D721Med (cell line): ENCODE results near the gene C12orf57.

Experiments used
- DNase-seq: peaks from one replicate; pipeline ENCODE4 v3.0.0; 2011; ENCODE audit warnings: low spot score; ENCODE audit not compliant: insufficient read length
- FAIRE-seq: peaks from 2 replicates; lab custom pipeline; 2011; peaks lifted over from hg19 to GRCh38; lab: Jason Lieb, UNC
- TF ChIP-seq, protein P1 (sequence below): IDR thresholded peaks from 2 replicates; pipeline ENCODE4 v1.5.1; 2012; ENCODE audit warnings: mild to moderate bottlenecking, control low read depth; ENCODE audit not compliant: insufficient read depth; ENCODE audit errors: missing control alignments

Gene C12orf57

DNA sequence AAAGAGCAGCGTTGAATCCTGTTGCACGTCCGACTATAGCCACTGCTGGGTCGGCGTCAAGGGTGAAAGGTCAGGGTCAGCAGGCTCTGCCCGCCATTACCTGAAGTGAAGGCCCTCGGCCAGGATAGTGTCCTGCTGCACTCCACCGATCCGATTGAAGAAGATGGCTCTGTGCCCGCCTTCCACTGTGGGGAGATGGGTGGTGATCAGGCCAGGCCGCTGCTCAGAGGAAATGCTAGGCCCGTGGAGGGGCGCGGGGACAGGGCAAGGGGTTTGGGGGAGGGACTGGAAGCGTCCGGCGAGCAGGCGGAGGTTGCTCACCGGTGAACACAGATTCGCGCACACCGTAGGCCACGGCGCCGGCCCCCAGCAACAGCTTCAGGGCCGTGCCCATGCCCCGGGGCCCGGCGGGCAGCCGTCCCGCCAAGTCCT, 26.3 kb downstream of the C12orf57 start:
- FAIRE-seq: no peak
- DNase-seq: no peak
- TF ChIP-seq, protein P1, sequence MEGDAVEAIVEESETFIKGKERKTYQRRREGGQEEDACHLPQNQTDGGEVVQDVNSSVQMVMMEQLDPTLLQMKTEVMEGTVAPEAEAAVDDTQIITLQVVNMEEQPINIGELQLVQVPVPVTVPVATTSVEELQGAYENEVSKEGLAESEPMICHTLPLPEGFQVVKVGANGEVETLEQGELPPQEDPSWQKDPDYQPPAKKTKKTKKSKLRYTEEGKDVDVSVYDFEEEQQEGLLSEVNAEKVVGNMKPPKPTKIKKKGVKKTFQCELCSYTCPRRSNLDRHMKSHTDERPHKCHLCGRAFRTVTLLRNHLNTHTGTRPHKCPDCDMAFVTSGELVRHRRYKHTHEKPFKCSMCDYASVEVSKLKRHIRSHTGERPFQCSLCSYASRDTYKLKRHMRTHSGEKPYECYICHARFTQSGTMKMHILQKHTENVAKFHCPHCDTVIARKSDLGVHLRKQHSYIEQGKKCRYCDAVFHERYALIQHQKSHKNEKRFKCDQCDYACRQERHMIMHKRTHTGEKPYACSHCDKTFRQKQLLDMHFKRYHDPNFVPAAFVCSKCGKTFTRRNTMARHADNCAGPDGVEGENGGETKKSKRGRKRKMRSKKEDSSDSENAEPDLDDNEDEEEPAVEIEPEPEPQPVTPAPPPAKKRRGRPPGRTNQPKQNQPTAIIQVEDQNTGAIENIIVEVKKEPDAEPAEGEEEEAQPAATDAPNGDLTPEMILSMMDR: no peak

DNA sequence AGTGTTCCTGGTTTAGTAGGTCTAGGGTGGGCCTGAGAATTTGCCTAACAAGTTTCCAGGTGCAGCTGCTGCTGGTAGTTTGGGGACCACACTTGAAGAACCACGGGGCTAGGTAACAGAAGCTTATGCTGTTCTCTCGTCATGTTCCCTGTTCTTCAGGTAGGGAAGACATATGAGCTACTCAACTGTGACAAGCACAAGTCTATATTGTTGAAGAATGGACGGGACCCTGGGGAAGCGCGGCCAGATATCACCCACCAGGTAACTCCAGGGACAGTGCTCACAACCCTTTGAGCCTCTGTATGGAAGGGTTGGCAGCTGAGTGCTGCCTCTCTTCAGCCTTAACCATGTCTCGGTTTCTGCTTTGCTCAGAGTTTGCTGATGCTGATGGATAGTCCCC, 30.4 kb downstream of the C12orf57 start:
- FAIRE-seq: no peak
- TF ChIP-seq, protein P1: no peak

DNA sequence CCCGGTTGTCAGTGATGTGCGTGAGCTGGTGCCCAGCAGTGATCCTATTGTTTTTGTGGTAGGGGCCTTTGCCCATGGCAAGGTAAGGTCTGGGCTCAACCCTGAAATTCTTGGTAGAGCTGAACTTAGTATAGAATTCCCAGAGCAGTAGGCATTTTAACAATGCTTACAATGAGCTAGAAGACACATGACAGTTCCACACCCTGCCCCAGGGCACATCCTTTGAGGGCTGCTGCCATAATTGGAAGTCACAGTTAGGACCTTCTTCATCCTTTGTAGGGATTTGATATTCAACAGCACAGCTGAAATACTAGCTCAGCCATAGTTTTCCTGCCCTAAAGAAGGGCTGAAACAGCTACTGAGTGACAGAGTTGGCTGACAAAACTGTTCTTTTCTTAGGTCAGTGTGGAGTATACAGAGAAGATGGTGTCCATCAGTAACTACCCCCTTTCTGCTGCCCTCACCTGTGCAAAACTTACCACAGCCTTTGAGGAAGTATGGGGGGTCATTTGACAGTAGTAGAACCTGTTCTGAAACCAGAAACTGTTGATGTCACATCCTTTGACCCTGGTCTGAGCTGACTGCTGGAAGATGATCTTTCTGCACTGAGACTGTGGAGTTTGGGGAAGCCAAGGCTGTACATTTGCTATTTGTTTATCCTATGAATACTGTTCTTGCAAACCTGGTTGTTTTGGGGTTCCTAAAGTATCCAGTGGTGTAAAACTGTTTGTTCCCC, 31.6 kb downstream of the C12orf57 start:
- DNase-seq (no peak), FAIRE-seq (no peak)
- TF ChIP-seq, protein P1: no peak

More for the DNA sequence above, 30.4 kb downstream of the C12orf57 start:
- no peak for DNase-seq

DNA sequence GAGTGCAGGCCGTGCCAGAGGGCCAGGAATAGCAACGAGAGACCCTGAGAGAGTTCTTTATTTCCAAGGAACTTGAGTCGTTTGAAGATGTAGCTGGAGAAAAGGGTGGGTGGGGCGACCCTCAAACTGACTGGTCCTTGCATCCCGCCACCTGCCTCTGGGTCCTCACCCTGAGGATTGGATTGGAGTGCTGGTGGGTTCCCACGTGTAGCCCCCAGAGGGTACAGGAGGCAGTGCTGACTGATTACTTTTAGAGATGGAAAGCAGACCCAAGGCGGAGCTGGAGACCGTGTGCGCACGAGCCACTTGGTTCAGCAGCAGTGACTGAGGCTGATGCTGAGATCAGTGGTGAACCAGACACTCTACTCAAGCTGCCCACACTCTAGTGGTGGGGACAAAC, 33.8 kb downstream of the C12orf57 start:
- no peak for FAIRE-seq
- TF ChIP-seq, protein P1: no peak
- DNase-seq: no peak

GRCh38 chr12:6978188-6978587, 34.4 kb downstream of the C12orf57 start:
- no peak for DNase-seq
- TF ChIP-seq, protein P1: no peak
- FAIRE-seq: no peak

- DNase-seq: no peak
- no peak for FAIRE-seq
- TF ChIP-seq, protein P1: no peak
Measured at GRCh38 chr12:6978611-6979011, 34.8 kb downstream of the C12orf57 start.

DNA sequence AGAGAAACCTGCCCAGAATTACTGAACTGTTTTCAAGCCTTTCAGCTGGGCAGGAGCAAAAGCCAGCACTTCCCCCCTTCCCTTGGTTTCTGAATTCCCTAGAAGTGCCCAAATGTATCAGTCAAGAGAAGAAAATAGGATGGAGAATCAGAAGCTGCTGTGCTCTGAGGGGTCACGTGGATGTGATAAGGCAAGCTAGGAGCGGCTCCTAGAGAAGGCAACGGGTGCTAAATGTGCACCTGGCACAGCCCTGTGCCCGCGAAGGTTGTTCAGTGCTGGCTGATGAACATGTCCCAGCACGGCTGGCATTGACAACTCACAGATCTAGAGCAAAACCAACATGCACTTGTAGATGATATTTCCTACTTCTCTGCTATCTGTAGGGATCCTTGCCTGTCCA, 35.2 kb downstream of the C12orf57 start:
- TF ChIP-seq, protein P1: no peak
- DNase-seq (no peak), FAIRE-seq (no peak)
